GM10266 (cell line): Measurements from ENCODE around the gene MEGF11.

Experiments used
- DNase-seq: peaks from one replicate; pipeline ENCODE4 v3.0.0; 2012; ENCODE audit errors: extremely low spot score
- CTCF ChIP-seq: IDR thresholded peaks from 2 replicates; pipeline ENCODE4 v1.5.1; 2012; ENCODE audit warnings: mild to moderate bottlenecking, low read depth; ENCODE audit not compliant: control insufficient read depth, insufficient read depth; ENCODE audit errors: missing control alignments

The MEGF11 gene

DNA sequence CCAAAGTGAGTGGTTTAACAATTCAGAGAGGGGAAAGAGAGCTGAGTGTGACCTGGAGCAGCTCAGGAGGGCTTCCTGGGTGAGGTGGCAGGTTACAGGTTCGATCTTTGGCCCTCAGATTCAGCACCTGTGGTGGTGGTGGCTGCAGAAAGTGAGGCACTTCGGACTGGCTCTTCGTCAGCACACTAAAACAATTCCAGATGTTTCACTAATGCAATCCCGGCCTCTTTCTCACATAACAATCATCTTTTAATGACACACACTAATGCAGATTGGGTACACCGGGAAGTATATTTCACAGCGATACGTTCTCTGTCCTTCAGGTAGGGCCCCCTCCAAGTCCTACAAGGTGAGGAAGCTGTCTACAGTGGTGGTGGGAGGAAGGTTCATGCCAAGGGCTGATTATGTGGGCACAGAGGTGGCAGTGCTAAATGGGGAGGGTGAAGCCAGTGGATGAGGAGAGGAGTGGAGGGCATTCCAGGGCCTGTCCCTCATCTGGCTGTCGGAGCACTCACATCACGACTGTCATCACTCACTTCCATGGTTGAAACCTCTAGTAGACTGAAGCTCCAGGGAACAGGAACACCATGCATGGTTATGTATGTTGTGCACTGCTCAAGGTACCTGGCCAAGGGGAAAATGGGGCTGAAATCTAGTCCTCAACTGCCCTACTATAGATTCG lies 213.2 kb downstream of the MEGF11 start:
- DNase-seq, result no peak
- no peak for TF ChIP-seq CTCF

DNA sequence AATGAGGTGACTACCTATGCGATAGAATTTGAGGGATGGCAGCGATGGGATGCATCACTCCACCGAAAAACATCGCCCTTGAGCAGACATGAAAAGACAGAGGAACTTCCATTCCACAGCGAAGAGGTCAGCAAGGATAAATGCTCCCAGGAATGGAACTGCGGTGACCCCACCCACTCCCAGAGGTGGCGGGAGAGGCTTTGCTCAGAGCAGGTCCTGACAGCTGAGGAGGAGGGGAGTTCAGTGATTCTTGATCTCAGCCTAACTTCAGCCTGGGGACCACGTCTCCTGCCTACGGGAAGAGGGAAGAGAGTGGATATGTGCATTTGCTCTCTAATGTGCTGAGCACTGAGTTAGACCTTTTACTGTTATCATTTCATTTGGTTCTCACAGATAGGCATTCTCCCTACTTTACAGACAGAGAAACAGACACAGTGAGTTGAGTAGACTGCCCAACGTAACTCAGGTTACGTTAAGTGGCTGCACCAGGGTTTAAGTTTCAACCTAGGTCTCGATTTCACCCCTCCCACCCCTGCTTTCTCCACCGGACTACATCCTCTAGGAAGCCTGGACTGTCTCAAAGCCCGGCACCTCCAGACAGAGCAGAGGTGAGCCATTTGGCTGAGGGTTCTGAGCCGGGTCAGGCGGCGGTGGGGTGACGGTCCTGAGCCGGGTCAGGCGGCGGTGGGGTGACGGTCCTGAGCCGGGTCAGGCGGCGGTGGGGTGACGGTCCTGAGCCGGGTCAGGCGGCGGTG lies 214.3 kb downstream of the MEGF11 start:
- DNase-seq, result no peak
- TF ChIP-seq CTCF, result no peak

DNA sequence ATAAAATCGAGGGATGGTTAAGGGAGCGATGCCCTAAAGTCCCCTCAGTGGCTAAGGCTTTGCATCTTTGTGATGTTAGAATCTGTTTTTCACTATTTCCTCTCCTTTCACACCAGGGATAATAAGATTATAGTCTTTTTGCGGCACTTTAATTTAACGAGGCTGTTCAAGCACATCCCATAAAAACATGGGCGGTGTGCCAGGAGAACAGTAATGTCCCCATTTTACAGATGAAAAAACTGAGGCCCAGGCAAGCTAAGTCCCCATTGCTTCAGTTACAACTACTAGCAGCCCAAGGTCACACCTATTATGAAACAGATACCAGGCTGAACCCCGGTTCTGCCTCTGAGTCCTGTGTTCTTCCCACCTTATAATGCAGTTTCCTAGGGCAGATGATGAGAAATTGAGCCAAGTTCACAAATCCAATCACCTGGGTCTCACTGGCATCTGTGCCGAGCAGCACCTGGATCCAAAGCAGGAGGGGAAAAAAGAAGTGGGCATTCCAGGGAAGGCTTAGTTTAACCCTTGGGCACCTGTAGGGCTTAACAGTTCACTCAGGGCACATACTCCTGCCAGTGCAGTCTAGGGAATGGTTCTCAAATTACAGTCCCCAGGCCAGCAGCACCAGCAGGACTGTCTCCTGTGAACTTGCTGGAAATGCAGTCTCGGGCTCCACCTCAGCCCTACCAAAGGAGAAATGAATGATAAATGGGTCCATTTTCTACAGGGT lies 215.0 kb downstream of the MEGF11 start:
- DNase-seq, result no peak
- no peak for TF ChIP-seq CTCF

DNA sequence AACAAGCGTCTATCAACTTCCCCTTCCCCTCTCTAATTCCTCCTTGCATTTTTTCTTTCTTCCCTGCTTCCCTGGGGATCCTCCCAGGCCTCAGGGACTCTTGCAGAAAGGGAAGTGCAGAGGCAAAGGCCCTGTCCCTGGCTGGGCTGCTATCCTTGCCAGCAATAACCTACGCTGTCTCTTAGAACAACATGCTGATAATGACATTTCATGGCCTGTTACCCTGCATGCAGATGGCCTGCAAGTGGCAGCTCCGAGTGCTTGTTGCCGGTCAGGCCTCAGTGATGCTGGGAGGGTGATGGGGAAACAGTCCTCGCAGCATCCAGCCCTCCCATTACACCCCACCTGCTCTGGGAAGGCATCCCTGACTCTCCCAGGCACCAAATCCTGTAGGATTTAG lies 216.7 kb downstream of the MEGF11 start:
- DNase-seq, result no peak
- TF ChIP-seq CTCF, result no peak

GRCh38 chr15:66035901-66036300 lies 217.6 kb downstream of the MEGF11 start:
- DNase-seq, result no peak
- TF ChIP-seq CTCF, result no peak

GRCh38 chr15:66033143-66033542 lies 220.4 kb downstream of the MEGF11 start:
- TF ChIP-seq CTCF, result no peak
- no peak for DNase-seq
